ENCODE measurements around the gene RFT1. TPM values are rescaled to one million over a fixed set of nuclear protein-coding genes. Genes with fewer than 3 reads are reported as not detected.

Gene RFT1
- total RNA-seq, 1 donor from 2014 or later, result 9.8 TPM

DNA sequence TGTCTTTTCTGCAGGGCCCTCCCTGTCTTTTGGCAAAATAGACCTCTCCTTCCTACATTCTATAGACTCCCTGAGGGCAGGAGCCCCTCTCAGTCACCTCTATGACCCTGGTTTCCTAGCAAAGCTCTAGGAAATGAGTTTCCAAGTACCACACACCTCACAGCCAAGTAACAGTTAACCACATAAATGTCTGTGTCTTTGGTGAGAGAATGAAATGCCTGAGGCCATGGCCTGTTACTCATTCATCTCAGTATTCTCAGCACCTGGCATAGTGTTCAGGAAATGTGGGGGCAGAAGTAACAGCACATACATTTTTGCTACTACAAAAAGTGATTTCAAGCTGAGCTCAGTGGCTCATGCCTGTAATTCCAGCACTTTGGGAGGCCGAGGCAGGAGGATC lies 21.0 kb downstream of the RFT1 start:
- ATAC-seq (ENCODE audit: poor library complexity), result no peak
- intact Hi-C loops (cut with DNase I), result no loop called here
- DNase-seq, result no peak

DNA sequence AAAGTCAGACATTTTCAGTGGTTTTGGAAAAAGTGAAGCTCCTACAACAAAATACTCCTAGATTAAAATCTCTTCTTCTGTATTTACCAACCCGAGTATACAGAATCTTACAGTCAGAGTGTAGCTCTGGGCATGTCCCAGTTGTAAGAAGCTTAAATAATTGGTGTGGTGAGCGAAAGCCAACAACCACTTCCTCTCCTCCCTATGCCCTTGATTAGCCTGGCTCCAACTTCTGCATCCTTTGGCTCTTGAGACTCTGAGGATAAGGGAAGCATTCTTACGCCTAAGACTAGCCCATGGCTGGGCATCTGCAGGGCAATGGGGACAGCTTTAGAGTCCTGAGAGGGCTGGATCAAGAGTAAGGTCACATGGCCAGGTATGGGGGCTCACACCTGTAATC lies 25.5 kb downstream of the RFT1 start:
- DNase-seq, result no peak
- peak; percentile 38 for ATAC-seq (ENCODE audit: poor library complexity)
- intact Hi-C loops (cut with DNase I), result no loop called here

DNA sequence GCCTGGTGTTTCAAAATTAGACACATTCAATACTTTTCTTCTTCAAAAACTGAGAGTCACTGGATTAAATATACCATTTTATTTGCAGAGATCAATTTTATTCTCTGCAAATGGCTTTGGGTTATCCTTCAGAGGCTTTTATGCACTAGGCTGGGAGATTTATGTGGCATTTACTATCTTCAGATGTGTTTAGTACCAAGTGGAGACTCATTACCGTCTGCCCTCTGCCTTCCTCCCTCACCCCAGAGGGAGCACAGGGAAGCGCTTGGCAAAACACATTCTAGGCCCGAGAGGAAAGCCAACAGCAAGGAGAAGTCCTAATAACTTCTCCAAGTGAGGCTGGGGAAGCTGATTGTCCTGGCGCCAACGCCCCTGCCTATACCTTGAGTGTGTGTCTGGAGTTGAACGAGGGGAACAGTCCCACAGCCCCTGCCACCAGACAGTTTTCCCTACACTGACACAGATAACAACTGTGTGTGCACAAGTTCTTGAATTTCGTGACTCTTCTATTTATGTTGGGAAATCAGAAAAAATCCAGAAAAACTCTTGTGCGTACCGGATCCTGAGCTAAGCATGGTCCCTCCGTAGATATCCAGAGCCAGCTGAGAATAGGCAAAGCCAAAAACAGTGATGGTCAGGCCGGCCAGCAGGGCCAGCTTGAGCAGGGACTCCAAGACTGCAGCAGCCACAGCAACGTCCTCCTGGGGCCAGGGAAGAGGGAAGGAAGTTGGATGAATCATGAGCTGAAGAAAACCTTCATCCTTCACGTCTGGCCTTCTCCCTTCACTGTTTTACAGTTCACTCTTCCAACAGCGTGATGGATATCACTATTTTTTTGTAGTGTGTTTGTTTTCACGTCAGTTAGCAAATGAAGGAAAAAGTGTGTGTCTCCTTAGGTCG lies 26.6 kb downstream of the RFT1 start:
- DNase-seq, result no peak
- intact Hi-C loops (cut with DNase I), result no loop called here
- ATAC-seq (ENCODE audit: poor library complexity), result peak; percentile 49

DNA sequence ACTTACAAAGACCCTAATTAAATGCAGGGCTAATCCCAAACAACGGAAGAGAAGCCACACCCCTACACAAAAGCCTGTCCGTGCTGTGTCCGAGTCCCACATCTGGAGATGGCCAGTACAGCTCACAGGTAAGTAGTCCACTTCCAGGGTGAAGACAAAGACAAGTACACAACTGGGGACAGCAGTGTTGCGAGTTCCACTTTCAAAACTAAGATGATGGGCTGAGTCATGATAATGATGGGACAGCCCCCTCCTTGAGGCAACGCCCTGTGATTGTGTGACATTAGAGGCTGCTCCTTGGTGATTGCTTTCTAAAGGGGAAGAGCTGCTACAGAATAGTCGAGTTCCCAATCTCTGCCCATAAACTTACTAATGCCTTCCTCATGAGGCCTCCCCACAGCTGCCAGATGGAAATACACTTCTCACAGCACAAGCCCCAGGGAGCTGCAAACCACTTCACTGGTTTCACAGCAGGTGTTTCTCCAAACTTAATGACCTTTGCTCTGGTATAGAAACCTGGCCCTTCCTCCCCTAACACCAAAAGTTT lies 27.6 kb downstream of the RFT1 start:
- DNase-seq (no peak), ATAC-seq (ENCODE audit: poor library complexity) (no peak)
- intact Hi-C loops (cut with DNase I), result no loop called here

DNA sequence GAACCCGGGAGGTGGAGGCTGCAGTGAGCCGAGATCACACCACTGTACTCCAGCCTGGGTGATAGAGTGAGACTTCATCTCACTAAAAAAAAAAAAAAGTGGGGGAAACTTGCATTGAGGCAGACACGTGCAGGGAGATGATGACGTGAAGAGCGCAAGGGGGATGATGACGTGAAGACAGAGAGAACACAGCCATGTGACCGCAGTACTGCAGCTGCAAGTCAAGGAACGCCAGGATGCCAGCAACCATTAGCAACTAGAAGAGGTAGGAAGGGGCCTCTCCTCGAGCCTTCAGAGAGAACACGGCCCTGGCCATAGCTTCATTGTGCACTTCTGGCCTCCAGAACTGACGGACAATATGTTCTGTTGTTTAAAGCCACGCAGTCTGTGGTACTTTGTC lies 28.3 kb downstream of the RFT1 start:
- intact Hi-C loops (cut with DNase I), result no loop called here
- DNase-seq, result peak; percentile 13
- ATAC-seq (ENCODE audit: poor library complexity), result no peak

DNA sequence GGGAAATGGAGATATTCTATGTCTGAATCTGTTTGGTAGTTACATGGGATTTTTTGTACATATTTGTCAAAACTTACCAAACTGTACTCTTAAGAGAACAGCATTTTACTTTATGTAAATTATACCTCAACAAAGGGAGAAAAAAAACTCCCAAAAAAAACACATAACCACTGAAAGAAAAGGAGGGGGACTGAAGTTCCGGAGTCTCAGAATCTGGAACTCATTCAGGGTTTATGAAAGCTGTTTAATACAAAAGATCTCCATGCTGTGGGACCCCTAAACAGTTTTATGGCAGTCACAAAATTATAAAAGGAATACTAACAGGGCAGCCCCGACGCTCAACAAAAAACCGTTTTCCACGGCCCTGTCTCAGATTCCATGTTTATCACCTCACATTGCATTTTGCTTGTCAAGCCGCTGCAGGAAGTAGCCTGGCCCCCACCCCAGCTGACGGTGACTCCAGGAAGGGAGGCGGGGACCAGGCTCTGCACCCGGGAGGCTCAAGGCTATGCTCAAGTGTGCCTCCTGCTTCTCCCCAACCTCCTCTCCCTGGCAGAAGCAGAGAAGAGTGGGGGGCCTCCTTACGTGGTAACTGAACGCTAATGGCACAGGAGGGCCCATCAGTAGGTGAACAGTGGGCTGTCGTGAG lies 29.3 kb downstream of the RFT1 start:
- ATAC-seq (ENCODE audit: poor library complexity), result no peak
- intact Hi-C loops (cut with DNase I), result no loop called here
- DNase-seq, result peak; percentile 8

DNA sequence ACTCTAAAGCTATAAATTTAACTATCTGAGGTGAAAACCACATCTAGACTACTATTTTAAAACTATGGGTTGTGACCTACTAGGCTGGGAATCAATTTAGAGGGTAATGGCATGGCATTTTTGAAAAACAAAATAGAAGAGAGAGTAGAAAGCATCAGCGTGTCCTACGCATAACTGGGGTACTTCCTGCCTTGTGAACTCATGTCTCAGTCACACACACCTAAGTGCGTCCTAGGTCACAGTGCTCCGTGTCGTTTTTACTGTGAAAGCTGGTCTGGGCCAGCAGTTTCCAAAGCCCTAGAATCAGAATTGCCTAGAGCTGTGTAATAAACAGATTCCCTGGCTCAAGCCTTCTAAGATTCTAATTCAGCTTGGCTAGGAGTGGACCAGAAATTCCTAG lies 32.3 kb downstream of the RFT1 start:
- no peak for ATAC-seq (ENCODE audit: poor library complexity)
- intact Hi-C loops (cut with DNase I), result no loop called here
- no peak for DNase-seq

DNA sequence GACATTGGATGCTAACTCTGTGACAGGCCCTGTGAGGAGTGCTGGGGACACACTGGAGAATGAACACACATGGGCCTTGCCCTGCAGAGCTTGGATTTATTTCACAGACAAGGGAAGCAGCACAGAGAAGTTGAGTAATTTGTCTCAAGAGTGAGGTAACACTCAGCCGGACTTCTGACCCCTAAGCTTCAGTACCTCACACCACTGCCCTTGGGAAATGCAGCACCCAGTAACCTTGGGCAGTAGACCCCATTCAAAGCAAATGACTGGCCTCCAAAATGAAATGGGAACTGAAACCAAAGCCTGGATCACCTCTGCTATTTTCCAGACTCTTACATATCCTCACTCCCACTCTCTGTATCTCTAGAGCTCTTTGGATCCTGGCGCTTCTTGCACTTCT lies 37.3 kb downstream of the RFT1 start:
- intact Hi-C loops (cut with DNase I), result no loop called here
- ATAC-seq (ENCODE audit: poor library complexity), result no peak
- peak; percentile 6 for DNase-seq

DNA sequence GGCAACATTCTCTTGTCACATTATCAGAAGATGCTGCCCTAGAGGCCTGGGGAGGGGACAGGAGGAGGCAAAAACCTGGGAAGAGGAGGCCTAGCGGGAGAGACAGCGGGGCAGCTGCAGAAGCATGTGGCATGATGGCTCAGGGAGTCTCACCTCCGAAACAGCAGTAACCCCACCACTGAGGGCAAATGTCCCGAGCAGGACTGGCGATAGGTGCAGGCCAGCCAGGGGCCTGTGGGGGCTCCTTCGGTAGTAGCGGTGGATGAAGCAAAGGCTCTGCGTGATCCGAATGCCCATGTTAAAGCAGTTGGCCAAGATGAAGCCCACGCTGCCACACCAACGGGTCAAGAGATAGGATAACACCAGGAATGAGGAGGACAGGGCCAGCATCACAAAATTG lies 38.0 kb downstream of the RFT1 start:
- intact Hi-C loops (cut with DNase I), result no loop called here
- no peak for ATAC-seq (ENCODE audit: poor library complexity)
- peak; percentile 20 for DNase-seq

DNA sequence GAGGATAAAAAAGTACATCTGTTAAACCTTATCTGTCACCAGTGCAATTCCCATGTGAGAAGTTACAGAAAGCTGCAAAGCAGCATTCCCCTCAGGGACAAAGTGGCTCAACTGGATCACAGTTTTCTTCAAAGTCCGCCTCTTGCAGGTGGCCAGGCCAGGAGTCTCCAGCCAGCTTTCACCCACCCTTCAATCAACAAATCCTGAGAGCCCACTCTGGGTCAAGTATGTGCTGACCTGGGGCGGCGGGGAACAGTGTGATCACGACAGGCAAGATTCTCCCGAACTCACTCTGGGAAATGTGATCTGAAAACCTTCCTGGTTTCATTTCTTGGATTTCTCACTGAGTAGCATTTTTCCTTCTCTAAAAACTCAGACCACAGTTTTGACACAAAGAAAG lies 39.2 kb downstream of the RFT1 start:
- DNase-seq (peak; percentile 23), ATAC-seq (ENCODE audit: poor library complexity) (no peak)
- intact Hi-C loops (cut with DNase I), result no loop called here

DNA sequence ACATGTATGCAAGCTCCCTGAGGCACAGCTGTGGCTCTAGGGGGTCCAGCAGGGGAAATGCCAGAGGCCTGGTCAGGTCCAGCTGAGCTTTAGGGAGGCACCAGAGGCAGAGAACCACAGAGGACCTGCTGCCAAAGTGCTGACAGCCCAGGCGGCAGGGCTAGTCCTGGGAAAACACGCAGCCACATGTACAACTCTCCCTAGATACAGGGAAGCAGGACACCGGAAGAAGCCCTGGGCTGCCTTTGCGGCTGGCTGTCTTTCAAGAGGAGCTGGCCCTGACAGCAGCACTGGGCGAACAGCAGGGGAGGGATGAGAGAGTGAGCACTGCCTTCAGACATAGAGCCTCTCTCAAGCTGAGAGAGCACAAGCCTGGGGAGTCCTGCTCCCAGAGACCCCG lies 40.7 kb downstream of the RFT1 start:
- ATAC-seq (ENCODE audit: poor library complexity), result peak; percentile 89
- DNase-seq, result peak; percentile 86
- intact Hi-C loops (cut with DNase I), result no loop called here

DNA sequence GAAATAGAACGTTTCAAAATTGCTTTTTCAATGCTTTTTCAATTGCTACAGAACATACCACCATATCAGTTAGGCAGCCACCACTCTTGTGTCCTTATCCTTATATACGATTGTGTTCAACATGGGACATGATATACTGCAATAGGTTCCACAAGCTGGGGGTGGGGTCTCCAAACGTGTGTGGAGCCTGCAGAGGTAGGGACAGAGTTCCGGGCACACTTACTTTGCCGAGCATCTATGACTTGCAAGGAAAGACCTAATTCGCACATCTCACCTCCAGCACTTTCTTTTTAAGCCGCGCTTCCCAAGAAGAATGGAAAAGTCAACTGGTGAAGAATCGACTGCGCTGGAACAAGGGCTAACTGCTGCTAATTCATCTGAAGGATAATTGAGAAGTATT lies 44.8 kb downstream of the RFT1 start:
- ATAC-seq (ENCODE audit: poor library complexity) (no peak), DNase-seq (no peak)
- intact Hi-C loops (cut with DNase I), result no loop called here

DNA sequence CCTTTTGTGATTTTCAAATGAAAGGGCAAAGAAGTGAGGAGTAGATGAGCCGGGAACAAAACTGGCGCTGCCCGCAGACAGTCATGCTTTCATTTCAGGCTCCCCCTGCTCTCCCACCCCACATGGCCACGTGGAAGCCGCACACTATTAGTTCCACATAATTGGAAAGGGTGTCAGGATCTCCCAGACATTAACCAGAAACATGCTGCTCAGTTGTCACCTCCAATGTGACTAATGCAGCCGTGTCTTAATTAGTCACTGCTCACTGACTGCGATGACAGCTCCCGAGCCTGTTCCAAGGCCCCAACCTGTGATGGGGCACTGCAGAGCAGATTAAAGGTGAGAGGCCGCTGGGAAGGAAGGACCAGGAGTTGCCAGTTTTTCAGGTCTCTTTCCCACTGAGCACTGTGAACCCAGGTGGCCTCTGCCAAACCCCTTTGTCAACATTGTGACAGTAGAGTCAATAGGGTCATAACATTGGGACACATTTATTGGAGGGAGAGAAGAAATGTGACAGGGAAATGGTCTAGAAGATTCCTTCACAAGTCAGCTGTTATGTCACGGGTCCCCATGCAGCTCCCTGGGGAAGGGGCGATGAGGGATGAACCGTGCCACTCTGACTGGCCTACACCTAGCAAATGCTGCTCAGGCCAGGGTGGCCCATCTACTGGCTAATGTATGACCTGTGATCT lies 45.8 kb downstream of the RFT1 start:
- ATAC-seq (ENCODE audit: poor library complexity) (peak; percentile 88), DNase-seq (peak; percentile 64)
- intact Hi-C loops (cut with DNase I), result no loop called here

DNA sequence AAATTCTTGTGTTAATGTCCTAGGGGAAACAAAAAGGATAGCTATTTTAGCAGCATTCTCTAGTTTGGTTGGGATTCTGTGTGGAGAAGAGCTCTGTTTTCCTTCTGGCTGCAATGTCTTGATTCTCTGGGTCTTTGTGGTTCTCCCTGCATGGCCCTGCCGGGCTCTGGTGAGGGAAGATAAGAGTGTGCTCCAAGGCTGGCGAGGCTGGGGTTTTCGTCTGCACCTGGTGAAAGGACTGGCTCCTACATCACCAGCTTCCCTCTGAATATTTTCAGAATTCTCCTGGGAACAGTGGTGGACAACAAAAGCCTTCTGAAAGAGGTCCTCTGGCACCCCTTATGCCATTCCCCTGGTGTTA lies 46.3 kb downstream of the RFT1 start:
- peak; percentile 30 for ATAC-seq (ENCODE audit: poor library complexity)
- DNase-seq, result no peak
- intact Hi-C loops (cut with DNase I), result no loop called here

DNA sequence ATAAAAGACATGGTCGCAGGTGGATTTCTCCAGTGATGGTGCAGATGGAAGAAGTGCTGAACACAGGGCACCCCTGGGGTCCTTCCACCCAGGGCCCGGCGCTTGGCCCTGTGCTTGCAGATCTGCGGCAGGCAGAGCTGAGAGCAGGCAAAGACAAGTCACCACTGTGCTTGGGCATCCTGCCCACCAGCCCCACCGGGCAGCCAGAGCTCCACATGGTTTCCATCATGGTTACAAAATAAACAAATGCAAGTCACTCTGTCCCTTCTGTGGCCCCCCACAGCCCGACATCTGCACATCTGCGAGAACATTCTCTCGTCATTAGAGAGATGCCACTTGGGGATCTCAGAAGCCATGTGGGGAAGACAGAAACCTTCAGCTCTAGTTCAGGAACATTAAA lies 46.7 kb downstream of the RFT1 start:
- DNase-seq (peak; percentile 81), ATAC-seq (ENCODE audit: poor library complexity) (peak; percentile 73)
- intact Hi-C loops (cut with DNase I), result no loop called here

DNA sequence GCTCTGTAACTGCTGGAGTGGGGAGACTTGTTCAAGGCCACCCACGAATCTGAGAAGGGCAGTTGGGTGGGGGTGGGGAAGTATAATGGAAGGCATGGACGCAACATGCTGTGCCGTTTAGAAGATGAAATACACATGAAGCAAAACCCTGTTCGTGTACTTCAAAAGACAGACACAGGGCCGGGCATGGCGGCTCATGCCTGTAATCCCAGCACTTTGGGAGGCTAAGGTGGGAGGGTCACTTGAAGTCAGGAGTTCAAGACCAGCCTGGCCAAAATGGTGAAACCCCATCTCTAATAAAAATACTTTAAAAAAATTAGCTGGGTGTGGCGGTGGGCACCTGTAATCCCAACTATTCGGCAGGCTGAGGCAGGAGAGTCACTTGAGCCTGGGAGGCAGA lies 47.5 kb downstream of the RFT1 start:
- DNase-seq (no peak), ATAC-seq (ENCODE audit: poor library complexity) (no peak)
- intact Hi-C loops (cut with DNase I), result no loop called here

DNA sequence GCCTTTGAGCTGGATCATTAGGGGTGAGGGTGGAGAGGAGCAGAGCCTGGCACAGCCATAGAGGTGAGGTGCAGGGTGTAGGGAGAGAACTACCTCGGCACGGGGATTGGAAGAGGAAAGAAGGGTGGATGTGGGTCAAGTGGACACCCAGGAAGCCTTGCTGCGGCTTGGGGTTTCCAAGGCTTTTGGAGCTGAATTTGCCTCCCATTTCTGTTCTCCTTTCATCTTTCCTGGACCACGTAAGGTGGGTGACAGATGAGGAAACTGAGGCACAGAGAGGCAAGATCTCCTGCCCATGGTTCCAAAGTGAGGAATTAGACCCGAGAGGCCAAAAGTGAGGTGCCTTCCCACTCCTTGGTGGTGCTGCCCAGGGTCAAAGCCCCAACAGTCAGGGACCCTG lies 48.9 kb downstream of the RFT1 start:
- no peak for ATAC-seq (ENCODE audit: poor library complexity)
- intact Hi-C loops (cut with DNase I), result no loop called here
- DNase-seq, result no peak

DNA sequence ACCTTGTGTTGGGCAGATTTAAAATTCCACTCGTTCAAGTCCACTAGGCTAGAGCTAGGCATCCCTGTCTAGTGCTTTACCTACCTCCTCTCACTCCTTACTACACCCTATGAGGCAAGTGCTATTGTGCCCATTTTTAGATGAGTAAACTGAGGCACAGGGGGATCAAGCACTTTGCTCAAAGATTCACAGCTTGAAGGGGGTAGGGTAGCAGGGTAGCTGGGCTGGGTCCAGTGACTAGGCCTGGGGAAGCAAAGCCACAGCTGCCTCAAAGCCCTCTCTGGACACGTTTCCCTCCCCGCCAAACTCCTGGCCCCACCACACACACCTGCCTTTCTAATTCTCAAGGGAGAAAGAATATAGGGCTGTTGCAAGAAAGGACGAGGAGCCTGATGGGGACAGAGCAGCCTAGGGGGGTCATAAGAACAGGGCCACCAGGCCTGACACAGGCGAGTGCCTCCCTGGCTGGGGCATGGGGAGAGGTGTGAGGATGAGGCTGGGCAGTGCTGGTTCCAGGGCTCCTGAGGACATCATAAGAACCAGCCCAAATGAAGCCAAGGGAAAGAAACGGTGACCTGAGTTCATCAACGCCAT lies 49.5 kb downstream of the RFT1 start:
- intact Hi-C loops (cut with DNase I), result no loop called here
- DNase-seq, result no peak
- ATAC-seq (ENCODE audit: poor library complexity), result no peak
